SK-N-SH (cell line): ENCODE results near the gene CYS1. TPM values are rescaled to one million over a fixed set of nuclear protein-coding genes. Genes with fewer than 3 reads are reported as not detected.

Experiments
- CTCF ChIA-PET: fragments of 300-600, 350-600 bp; formaldehyde crosslinking; extraction: SDS; loops from one replicate; lab custom pipeline; 2021; lab: Yijun Ruan, JAX
- POLR2A ChIA-PET: fragments of 350-600 bp; sonication (Branson Sonifier 250); formaldehyde crosslinking; extraction: SDS; loops from one replicate; lab custom pipeline; 2020; ENCODE audit warnings: antibody characterized with exemption, inconsistent platforms; lab: Yijun Ruan, JAX
- DNase-seq: peaks from one replicate; pipeline ENCODE4 v3.0.0; 2012
- H2AFZ ChIP-seq: fragments of 200-600 bp; sonication (generic); 2 replicates; pipeline ENCODE4 v1.8.1; 2016; ENCODE audit warnings: antibody characterized with exemption, mild to moderate bottlenecking, low read depth
- H3F3A ChIP-seq: fragments of 200-600 bp; sonication (generic); replicated peaks from 2 replicates; pipeline ENCODE3; 2016; ENCODE audit warnings: antibody characterized with exemption, mild to moderate bottlenecking; ENCODE audit not compliant: insufficient read depth
- H3K27ac ChIP-seq, 2 experiments: fragments of 200-500 bp in 1 of 2; fragments of 200-600 bp in 1 of 2; sonication (Bioruptor generic) in 1 of 2; sonication (generic), shearing (Covaris generic) in 1 of 2; 2 replicates each; pipeline versions ENCODE4 v1.5.1 to v1.6.1; 2014 to 2016; ENCODE audit warnings: low read depth in 2 of 2, inconsistent platforms in 1 of 2, low read length in 1 of 2, mild to moderate bottlenecking in 1 of 2, mixed read lengths in 1 of 2
- H3K27me3 ChIP-seq: fragments of 200-600 bp; sonication (generic), shearing (Covaris generic); 2 replicates; pipeline ENCODE4 v1.6.1; 2016; ENCODE audit warnings: mixed run types; ENCODE audit not compliant: insufficient read depth
- H3K36me3 ChIP-seq, 2 experiments: fragments of 200-500 bp in 1 of 2; fragments of 200-600 bp in 1 of 2; sonication (Bioruptor generic) in 1 of 2; sonication (generic) in 1 of 2; replicated peaks in 1 of 2; 2 replicates each; pipeline versions ENCODE3 to v1.5.1; 2014 to 2016; ENCODE audit warnings: low read length in 1 of 2, mild to moderate bottlenecking in 1 of 2; ENCODE audit not compliant: insufficient read depth in 2 of 2, control insufficient read depth in 1 of 2
- H3K4me1 ChIP-seq, 2 experiments: fragments of 200-500 bp in 1 of 2; fragments of 200-600 bp in 1 of 2; sonication (Bioruptor generic) in 1 of 2; sonication (generic), shearing (Covaris generic) in 1 of 2; 2 replicates each; pipeline versions ENCODE4 v1.5.1 to v1.6.1; 2014 to 2016; ENCODE audit warnings: low read depth in 1 of 2, low read length in 1 of 2, mixed run types in 1 of 2; ENCODE audit not compliant: insufficient read depth in 2 of 2, control insufficient read depth in 1 of 2
- H3K4me2 ChIP-seq: fragments of 200-600 bp; sonication (generic), shearing (Covaris generic); 2 replicates; pipeline ENCODE4 v1.6.1; 2017; ENCODE audit warnings: mixed run types
- H3K4me3 ChIP-seq, 2 experiments: fragments of 200-500 bp in 1 of 2; fragments of 200-600 bp in 1 of 2; sonication (Bioruptor generic) in 1 of 2; sonication (generic), shearing (Covaris generic) in 1 of 2; 2 replicates each; pipeline versions ENCODE4 v1.5.1 to v1.8.1; 2014 to 2016; ENCODE audit warnings: low read depth in 2 of 2, inconsistent platforms in 1 of 2, low read length in 1 of 2, mild to moderate bottlenecking in 1 of 2, mixed read lengths in 1 of 2, moderate library complexity in 1 of 2
- H3K79me2 ChIP-seq: fragments of 200-600 bp; sonication (generic); 2 replicates; pipeline ENCODE4 v1.8.1; 2017; ENCODE audit warnings: mild to moderate bottlenecking; ENCODE audit not compliant: insufficient read depth
- H3K9ac ChIP-seq: fragments of 200-600 bp; sonication (generic); 2 replicates; pipeline ENCODE4 v1.6.1; 2017; ENCODE audit warnings: mixed run types
- H3K9me2 ChIP-seq: fragments of 200-600 bp; sonication (generic); 2 replicates; pipeline ENCODE4 v1.6.1; 2017; ENCODE audit warnings: mixed run types
- H3K9me3 ChIP-seq: fragments of 200-600 bp; sonication (generic); 2 replicates; pipeline ENCODE4 v1.6.1; 2017; ENCODE audit warnings: mixed run types, mild to moderate bottlenecking, moderate library complexity
- H4K20me1 ChIP-seq: fragments of 200-600 bp; sonication (generic); 2 replicates; pipeline ENCODE4 v1.6.1; 2017; ENCODE audit warnings: mild to moderate bottlenecking, mixed run types; ENCODE audit not compliant: insufficient read depth
- CHD2 ChIP-seq: fragments of 150-350 bp; IDR thresholded peaks from 2 replicates; pipeline ENCODE4 v1.6.1; 2018; ENCODE audit warnings: low read length; ENCODE audit not compliant: partially characterized antibody
- EP300 ChIP-seq, 2 experiments: IDR thresholded peaks; 2 replicates each; pipeline versions ENCODE4 v1.4.0 to v1.6.1; 2012; ENCODE audit warnings: borderline replicate concordance in 1 of 2, low read depth in 1 of 2, low read length in 1 of 2
- EZH2phosphoT487 ChIP-seq: fragments of 200-600 bp; sonication (generic); IDR thresholded peaks from 2 replicates; pipeline ENCODE4 v1.6.1; 2017; ENCODE audit warnings: low read depth, mixed run types, mild to moderate bottlenecking, antibody characterized with exemption, moderate library complexity, borderline replicate concordance
- FOSL2 ChIP-seq: IDR thresholded peaks from 2 replicates; pipeline ENCODE4 v1.4.0; 2012; ENCODE audit warnings: low read depth, mild to moderate bottlenecking, moderate library complexity, borderline replicate concordance
- FOXM1 ChIP-seq: IDR thresholded peaks from 2 replicates; pipeline ENCODE4 v1.4.0; 2012; ENCODE audit warnings: low read depth, mild to moderate bottlenecking
- GABPA ChIP-seq: IDR thresholded peaks from 2 replicates; pipeline ENCODE4 v1.4.0; 2012; ENCODE audit warnings: low read depth, mild to moderate bottlenecking
- JUND ChIP-seq: IDR thresholded peaks from 2 replicates; pipeline ENCODE4 v1.4.0; 2012
- NFIC ChIP-seq: IDR thresholded peaks from 2 replicates; pipeline ENCODE4 v1.4.0; 2012; ENCODE audit warnings: borderline replicate concordance
- NRF1 ChIP-seq: IDR thresholded peaks from 2 replicates; pipeline ENCODE4 v1.6.1; 2012; ENCODE audit warnings: low read depth, mild to moderate bottlenecking, low read length
- POLR2AphosphoS5 ChIP-seq: IDR thresholded peaks from 2 replicates; pipeline ENCODE4 v1.6.1; 2012; ENCODE audit warnings: low read depth, low read length
- TAF1 ChIP-seq: IDR thresholded peaks from 2 replicates; pipeline ENCODE4 v1.6.1; 2012; ENCODE audit warnings: low read depth, mild to moderate bottlenecking, low read length, moderate library complexity, borderline replicate concordance
- TEAD4 ChIP-seq: IDR thresholded peaks from 2 replicates; pipeline ENCODE4 v1.4.0; 2012; ENCODE audit warnings: mild to moderate bottlenecking, borderline replicate concordance; ENCODE audit not compliant: insufficient read depth
- WGBS: methylation state at CpG from one replicate; pipeline ENCODE4 v1.1.6; 2017; ENCODE audit warnings: low lambda C conversion rate; 5-methylcytosine and 5-hydroxymethylcytosine counted together
- polyA plus RNA-seq, 3 experiments: library from polyadenylated mRNA; depleted of rRNA; stranded (reverse); fragments of >200 nt; gene quantifications; 2 replicates each; pipeline ENCODE4 v1.2.3, GENCODE V29; 2012
- TF ChIP-seq, protein P1 (sequence below): IDR thresholded peaks from 2 replicates; pipeline ENCODE4 v1.6.1; 2012; ENCODE audit warnings: mild to moderate bottlenecking, low read depth, low read length, moderate library complexity
- TF ChIP-seq, protein P2 (sequence below): IDR thresholded peaks from 2 replicates; pipeline ENCODE4; 2012
- TF ChIP-seq, protein P3 (sequence below): fragments of 200-600 bp; sonication (generic); IDR thresholded peaks from 2 replicates; pipeline ENCODE4 v1.6.1; 2017; ENCODE audit warnings: antibody characterized with exemption, mild to moderate bottlenecking, moderate library complexity

Gene CYS1
- polyA plus RNA-seq, 1 of the 3 experiments (the other 2 are of a cell fraction) = 1.2 TPM

DNA sequence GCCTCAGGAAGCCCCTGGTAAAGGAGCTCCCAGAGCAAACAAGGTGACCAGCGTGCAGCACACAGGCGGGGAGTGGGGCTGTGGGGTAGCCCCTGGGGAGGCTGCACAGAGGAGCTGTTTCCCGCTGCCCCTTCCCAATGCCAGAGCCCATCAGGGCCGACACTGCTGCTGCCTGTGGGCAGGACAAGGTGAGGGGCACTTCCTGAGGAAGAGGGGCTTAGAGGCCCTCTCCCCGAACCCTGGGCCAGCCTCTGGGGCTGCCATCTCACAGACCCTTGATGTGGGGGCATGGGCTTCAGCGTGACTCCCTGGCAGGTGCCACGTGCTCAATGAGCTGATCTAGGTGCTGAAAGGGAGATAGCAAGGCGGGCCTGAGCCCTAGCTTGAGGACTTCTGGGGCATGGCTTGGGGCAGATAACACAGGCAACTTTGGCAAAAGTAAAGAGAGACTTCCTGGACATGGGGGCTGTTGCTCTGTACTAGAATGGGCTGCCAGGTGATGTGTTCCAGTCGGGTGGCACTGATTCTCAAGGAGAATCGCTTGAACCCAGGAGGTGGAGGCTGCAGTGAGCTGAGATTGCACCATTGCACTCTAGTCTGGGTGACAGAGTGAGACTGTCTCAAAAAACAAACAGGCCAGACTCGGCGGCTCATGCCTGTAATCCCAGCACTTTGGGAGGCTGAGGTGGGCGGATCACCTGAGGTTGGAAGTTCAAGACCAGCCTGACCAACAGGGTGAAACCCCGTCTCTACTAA lies 46.8 kb downstream of the CYS1 start:
- TF ChIP-seq NFIC = no peak
- TF ChIP-seq, protein P1, sequence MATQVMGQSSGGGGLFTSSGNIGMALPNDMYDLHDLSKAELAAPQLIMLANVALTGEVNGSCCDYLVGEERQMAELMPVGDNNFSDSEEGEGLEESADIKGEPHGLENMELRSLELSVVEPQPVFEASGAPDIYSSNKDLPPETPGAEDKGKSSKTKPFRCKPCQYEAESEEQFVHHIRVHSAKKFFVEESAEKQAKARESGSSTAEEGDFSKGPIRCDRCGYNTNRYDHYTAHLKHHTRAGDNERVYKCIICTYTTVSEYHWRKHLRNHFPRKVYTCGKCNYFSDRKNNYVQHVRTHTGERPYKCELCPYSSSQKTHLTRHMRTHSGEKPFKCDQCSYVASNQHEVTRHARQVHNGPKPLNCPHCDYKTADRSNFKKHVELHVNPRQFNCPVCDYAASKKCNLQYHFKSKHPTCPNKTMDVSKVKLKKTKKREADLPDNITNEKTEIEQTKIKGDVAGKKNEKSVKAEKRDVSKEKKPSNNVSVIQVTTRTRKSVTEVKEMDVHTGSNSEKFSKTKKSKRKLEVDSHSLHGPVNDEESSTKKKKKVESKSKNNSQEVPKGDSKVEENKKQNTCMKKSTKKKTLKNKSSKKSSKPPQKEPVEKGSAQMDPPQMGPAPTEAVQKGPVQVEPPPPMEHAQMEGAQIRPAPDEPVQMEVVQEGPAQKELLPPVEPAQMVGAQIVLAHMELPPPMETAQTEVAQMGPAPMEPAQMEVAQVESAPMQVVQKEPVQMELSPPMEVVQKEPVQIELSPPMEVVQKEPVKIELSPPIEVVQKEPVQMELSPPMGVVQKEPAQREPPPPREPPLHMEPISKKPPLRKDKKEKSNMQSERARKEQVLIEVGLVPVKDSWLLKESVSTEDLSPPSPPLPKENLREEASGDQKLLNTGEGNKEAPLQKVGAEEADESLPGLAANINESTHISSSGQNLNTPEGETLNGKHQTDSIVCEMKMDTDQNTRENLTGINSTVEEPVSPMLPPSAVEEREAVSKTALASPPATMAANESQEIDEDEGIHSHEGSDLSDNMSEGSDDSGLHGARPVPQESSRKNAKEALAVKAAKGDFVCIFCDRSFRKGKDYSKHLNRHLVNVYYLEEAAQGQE = 0 out of 2 replicates have a peak, but pooled peaks have one; percentile 60
- TF ChIP-seq, protein P2, sequence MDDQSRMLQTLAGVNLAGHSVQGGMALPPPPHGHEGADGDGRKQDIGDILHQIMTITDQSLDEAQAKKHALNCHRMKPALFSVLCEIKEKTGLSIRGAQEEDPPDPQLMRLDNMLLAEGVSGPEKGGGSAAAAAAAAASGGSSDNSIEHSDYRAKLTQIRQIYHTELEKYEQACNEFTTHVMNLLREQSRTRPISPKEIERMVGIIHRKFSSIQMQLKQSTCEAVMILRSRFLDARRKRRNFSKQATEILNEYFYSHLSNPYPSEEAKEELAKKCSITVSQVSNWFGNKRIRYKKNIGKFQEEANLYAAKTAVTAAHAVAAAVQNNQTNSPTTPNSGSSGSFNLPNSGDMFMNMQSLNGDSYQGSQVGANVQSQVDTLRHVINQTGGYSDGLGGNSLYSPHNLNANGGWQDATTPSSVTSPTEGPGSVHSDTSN = no peak
- H3K4me3 ChIP-seq = no peak overlapping the region
- H4K20me1 ChIP-seq = no peaks in the 10 kb centered on the region
- H3K4me2 ChIP-seq = no peak overlapping the region
- no peaks in the 10 kb centered on the region for H3K36me3 ChIP-seq
- ChIA-PET POLR2A (no interaction called here), CTCF (interaction anchor here (1.0 to 7.0 kb wide), 6 partner anchors 9 to 234 kb away, joined by 3 to 76 read pairs (median 4); no protein-coding TSS in a partner anchor)
- no peak overlapping the region for H3K27ac ChIP-seq
- H3K4me1 ChIP-seq = peaks cover 8 to 33% of the 10 kb centered on the region in 2 experiments; a peak in 2 of 4 replicates
- H3F3A ChIP-seq = peaks cover 8% of the 10 kb centered on the region
- H3K9me3 ChIP-seq = no peaks in the 10 kb centered on the region
- 90% methylated on average over 13 of the region's 14 CpGs for WGBS
- H3K9ac ChIP-seq = no peak overlapping the region
- no peaks in the 10 kb centered on the region for H3K9me2 ChIP-seq
- no peaks in the 10 kb centered on the region for H3K79me2 ChIP-seq
- no peak for DNase-seq
- H3K27me3 ChIP-seq = no peaks in the 10 kb centered on the region
- no peak overlapping the region for H2AFZ ChIP-seq

DNA sequence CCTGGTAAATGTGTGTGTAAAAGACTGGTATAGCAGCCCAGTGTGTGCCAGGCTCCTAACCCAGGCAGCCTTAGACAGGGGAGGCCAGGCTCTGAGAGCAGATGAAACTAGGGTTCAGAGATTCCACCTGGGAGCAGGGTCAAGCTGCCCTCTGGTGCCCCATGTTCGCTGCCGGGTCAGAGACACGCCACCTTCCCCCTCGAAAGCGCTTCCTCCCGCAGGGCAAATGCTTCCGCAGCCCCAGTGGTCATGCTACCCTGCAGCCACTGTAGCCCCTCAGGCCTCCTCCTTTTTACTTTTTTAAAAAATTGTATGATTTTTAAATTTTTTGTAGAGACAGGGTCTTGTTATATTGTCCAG lies 47.5 kb downstream of the CYS1 start:
- no peaks in the 10 kb centered on the region for H3K27me3 ChIP-seq
- H3F3A ChIP-seq = peaks cover 8% of the 10 kb centered on the region
- no peaks in the 10 kb centered on the region for H3K9me3 ChIP-seq
- CTCF ChIA-PET = interaction anchor here (1.0 to 7.0 kb wide), 5 partner anchors 9 to 233 kb away, joined by 3 to 76 read pairs (median 6); no protein-coding TSS in a partner anchor
- no peak overlapping the region for H3K4me3 ChIP-seq
- no peaks in the 10 kb centered on the region for H3K79me2 ChIP-seq
- H3K9me2 ChIP-seq = no peaks in the 10 kb centered on the region
- POLR2A ChIA-PET = no interaction called here
- H3K27ac ChIP-seq = no peak overlapping the region
- DNase-seq = no peak
- H3K4me2 ChIP-seq = no peak overlapping the region
- H2AFZ ChIP-seq = no peak overlapping the region
- H3K4me1 ChIP-seq = peaks cover 8 to 34% of the 10 kb centered on the region in 2 experiments; a peak in 2 of 4 replicates
- no peaks in the 10 kb centered on the region for H3K36me3 ChIP-seq
- WGBS = 94% methylated on average over 7 of the region's 7 CpGs
- H4K20me1 ChIP-seq = no peaks in the 10 kb centered on the region
- no peak overlapping the region for H3K9ac ChIP-seq
- TF ChIP-seq, protein P3, sequence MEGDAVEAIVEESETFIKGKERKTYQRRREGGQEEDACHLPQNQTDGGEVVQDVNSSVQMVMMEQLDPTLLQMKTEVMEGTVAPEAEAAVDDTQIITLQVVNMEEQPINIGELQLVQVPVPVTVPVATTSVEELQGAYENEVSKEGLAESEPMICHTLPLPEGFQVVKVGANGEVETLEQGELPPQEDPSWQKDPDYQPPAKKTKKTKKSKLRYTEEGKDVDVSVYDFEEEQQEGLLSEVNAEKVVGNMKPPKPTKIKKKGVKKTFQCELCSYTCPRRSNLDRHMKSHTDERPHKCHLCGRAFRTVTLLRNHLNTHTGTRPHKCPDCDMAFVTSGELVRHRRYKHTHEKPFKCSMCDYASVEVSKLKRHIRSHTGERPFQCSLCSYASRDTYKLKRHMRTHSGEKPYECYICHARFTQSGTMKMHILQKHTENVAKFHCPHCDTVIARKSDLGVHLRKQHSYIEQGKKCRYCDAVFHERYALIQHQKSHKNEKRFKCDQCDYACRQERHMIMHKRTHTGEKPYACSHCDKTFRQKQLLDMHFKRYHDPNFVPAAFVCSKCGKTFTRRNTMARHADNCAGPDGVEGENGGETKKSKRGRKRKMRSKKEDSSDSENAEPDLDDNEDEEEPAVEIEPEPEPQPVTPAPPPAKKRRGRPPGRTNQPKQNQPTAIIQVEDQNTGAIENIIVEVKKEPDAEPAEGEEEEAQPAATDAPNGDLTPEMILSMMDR = no peak
- TF ChIP-seq GABPA (no peak), FOSL2 (no peak), JUND (no peak), TEAD4 (no peak), EZH2phosphoT487 (no peak), TAF1 (no peak), CHD2 (no peak), POLR2AphosphoS5 (no peak), EP300 (IDR thresholded peaks at IDR 0.05; ENCODE audit: borderline replicate concordance in 1 of 2, low read depth in 1 of 2, low read length in 1 of 2) (no peak), NRF1 (no peak), FOXM1 (no peak)
- TF ChIP-seq, protein P2 = no peak
